ENCODE measurements around the gene CAPN11.

DNA sequence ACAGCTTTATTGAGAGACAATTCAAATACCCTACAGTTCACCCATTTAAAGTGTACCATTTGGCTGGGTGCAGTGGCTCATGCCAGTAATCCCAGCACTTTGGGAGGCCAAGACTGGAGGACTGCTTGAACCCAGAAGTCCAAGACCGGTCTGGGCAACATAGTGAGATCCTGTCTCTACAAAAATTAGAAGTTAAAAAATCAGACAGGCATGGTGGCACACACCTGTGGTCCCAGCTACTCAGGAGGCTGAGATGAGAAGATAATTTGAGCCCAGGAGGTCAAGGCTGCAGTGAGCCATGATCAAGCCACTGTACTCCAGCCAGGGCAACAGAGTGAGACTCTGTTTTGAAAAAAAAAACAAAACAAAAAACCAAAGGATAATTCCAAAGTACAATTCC is 8.9 kb downstream of the CAPN11 start:
- TF ChIP-seq SUZ12 (IDR thresholded peaks at IDR 0.05; ENCODE audit: extremely low read depth, insufficient read depth, insufficient read length), result no peak
- no peak for TF ChIP-seq YY1 (IDR thresholded peaks at IDR 0.05; ENCODE audit: insufficient read depth, insufficient read length)
